Measurements from ENCODE around the gene UFM1.

GRCh38 chr13:38338089-38338488 lies 11.6 kb upstream of the UFM1 start:
- TF ChIP-seq CTCF (IDR thresholded peaks at IDR 0.05), result no peak
- TF ChIP-seq EZH2 (IDR thresholded peaks at IDR 0.05), result no peak
- no peak for TF ChIP-seq EZH2phosphoT487 (IDR thresholded peaks at IDR 0.05)
